GM12864 (cell line): Measurements from ENCODE around the gene SLC9C1.
A peak's percentile ranks its signal among the peaks of the same experiment; 100 is the strongest.

Experiments
- DNase-seq: peaks from one replicate; pipeline ENCODE4 v3.0.0-alpha.2; 2011; ENCODE audit warnings: low read depth
- H3K4me3 ChIP-seq: 2 replicates; pipeline ENCODE4 v1.5.1; 2011; ENCODE audit warnings: mild to moderate bottlenecking, low read depth, low read length, control low read depth
- TF ChIP-seq, protein P1 (sequence below): IDR thresholded peaks from 2 replicates; pipeline ENCODE4 v1.5.1; 2011; ENCODE audit warnings: low read depth, mild to moderate bottlenecking, moderate library complexity, low read length, control low read depth, inconsistent platforms; ENCODE audit errors: missing control alignments

Gene SLC9C1

DNA sequence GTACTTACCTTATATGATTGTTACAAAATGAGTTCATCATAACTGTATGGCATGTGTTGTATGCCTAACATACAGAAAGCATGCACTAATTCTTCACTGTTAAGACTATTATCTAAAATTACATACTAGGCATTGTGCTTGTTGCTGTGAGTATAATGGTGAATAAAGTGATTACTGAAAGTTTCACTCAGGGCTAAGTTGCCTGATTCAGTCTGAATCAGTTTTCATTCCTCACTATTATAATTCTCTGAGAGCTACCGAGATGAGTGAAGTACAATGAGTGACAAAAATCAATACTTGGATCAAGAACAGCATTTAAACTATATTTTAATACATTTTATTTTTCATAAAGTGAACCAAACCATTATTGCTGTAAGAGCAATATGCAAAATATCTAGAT lies 153.4 kb downstream of the SLC9C1 start:
- TF ChIP-seq, protein P1, sequence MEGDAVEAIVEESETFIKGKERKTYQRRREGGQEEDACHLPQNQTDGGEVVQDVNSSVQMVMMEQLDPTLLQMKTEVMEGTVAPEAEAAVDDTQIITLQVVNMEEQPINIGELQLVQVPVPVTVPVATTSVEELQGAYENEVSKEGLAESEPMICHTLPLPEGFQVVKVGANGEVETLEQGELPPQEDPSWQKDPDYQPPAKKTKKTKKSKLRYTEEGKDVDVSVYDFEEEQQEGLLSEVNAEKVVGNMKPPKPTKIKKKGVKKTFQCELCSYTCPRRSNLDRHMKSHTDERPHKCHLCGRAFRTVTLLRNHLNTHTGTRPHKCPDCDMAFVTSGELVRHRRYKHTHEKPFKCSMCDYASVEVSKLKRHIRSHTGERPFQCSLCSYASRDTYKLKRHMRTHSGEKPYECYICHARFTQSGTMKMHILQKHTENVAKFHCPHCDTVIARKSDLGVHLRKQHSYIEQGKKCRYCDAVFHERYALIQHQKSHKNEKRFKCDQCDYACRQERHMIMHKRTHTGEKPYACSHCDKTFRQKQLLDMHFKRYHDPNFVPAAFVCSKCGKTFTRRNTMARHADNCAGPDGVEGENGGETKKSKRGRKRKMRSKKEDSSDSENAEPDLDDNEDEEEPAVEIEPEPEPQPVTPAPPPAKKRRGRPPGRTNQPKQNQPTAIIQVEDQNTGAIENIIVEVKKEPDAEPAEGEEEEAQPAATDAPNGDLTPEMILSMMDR: no peak
- no peak for DNase-seq

DNA sequence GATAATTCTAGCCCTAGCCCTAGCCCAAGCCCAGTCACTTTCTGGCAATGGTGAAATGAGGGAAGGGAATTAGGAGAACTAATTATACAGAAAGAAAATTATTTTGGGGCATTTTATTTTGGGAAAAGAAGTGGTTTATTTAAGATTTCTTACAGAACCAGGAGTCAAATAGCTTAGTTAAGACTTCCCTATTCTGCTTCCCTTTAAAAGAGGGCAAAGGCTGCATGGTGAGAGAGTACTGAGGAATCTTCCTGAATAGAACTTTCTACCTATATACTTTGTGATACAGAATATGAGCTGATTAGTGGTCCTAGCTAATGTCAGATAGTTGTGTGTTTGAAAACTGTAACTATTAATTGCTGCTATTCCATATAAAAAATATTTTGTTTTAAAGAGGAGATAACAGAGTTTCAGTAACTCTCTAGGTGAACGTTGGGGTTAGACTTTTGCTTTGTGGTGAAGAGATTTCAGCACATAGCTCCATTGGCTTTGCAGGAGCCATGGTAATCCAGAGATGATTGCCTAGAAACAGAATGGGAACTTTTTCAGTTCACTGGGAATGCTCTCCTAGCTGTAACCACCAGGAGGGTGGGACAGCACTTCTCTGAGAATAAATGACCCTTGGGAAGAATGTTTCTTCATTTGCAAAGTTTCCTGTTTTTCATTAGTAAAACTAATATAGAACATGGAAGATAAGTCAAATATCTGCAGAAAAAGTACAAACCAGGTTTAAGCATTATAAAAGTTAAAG lies 155.6 kb downstream of the SLC9C1 start:
- DNase-seq: no peak
- no peak overlapping the region for H3K4me3 ChIP-seq
- TF ChIP-seq, protein P1: no peak

More for the DNA sequence above, 153.4 kb downstream of the SLC9C1 start:
- H3K4me3 ChIP-seq: no peak overlapping the region

DNA sequence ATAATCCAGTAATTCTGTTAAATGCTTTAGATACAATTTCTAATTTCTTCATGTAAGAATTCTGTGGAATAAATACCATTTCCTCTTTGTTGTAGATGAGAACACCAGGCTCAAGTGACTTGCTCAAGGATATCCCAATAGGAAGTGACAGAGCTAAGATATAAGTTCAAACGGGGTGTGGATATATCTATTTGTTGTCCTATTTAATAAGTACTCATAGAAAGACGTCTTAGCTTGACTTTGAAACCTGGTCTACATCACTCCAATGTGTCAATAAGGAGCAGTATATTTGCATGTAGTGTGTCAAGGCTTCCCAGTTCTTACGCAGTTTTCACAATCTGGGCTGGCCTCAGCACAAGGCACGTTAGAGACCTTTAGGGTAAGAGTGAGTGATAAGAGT lies 156.2 kb downstream of the SLC9C1 start:
- no peak for DNase-seq
- no peak overlapping the region for H3K4me3 ChIP-seq
- TF ChIP-seq, protein P1: no peak

DNA sequence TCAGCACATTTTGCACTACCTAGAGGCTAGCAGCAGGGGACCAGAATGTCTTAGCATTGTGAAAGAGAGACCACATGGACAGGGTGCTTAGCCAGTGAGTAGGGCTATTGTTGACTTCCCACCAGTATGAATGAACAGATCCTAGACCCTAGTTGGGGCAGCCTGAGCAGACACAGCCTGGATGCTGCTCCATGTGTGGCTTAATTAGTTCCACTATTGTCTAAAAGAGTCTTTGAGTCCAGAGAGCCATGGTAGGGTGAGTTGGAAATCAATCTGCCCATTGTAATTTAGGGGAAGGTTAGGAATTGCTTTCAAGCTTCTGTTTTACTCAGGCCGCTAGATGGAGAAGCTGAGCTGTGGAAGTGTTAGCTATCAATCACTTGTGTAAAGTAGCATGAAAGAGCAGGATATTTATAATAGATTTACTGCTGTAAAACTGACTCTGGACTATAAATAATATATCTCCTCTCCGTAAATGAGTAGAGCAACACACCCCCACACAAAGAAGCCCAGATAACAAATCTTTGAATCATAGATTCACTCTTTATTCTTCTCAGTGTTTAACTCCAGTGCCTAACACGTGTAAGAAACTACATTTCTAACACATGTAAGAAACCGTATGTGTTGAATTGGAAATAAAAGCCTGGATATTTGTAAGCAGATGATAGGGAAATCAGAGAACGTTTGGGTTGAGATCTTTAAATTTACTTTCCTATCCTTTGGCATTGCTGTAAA lies 156.9 kb downstream of the SLC9C1 start:
- no peak for DNase-seq
- TF ChIP-seq, protein P1: peak; percentile 78
- no peak overlapping the region for H3K4me3 ChIP-seq

DNA sequence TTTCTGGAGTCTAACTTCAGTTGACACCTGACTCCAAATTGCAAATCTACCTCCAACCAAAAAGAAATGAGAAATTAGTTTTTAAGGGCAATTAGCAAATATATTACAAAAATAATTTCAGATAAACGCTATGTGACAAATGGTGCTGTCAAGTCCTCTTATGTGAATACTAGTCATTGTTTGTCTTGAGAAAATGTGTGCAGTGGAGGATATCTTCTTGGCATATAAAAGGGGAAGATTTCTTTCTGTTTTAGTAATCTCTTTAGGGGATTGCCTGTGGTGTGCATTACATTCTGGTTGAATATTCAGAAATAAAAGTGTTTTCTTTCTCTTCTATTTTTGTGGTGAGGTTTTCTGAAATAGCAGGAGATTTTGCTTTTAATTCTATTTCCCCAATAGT lies 158.0 kb downstream of the SLC9C1 start:
- DNase-seq: no peak
- TF ChIP-seq, protein P1: no peak
- no peak overlapping the region for H3K4me3 ChIP-seq

DNA sequence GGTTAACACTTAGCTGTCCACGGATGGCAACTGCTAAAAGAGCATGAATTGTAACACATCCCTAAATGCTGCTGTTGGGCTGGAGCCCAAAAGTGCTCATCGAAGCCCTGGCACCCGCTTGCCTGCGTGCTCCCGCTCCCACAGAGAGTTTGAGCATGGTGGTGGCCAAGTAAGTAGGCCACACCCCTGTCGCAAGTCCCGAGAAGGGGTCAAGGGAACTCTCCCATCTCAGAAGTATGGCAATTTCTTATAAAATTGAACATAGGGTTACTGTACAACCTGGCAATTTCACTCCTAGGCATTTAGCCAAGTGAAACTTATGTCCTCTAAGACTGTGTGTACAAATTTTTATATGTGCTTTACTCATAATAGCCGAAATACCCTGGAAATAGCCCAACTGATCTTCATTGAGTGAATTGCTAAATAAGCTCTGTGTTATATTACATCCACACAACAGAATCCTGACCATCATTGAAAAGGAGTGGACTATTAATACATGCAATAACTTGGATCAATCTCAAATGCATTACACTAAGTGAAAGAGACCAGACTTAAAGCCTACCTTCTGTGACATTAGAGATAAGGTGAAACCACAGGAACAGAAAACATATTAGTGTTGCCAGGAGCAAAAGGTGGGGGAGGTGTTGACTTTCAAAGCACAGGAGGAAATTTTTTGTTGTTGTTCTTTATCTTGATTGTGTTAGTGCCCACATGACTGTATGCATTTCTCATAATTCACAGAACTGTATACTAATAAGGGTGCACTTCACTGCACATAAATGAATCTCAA lies 159.5 kb downstream of the SLC9C1 start:
- H3K4me3 ChIP-seq: no peak overlapping the region
- TF ChIP-seq, protein P1: no peak
- DNase-seq: no peak
